ENCODE data around the gene FKRP. TPM values are rescaled to one million over a fixed set of nuclear protein-coding genes. Genes with fewer than 3 reads are reported as not detected.

FKRP gene
- total RNA-seq, 1 donor from 2014 or later: 13.9 TPM

DNA sequence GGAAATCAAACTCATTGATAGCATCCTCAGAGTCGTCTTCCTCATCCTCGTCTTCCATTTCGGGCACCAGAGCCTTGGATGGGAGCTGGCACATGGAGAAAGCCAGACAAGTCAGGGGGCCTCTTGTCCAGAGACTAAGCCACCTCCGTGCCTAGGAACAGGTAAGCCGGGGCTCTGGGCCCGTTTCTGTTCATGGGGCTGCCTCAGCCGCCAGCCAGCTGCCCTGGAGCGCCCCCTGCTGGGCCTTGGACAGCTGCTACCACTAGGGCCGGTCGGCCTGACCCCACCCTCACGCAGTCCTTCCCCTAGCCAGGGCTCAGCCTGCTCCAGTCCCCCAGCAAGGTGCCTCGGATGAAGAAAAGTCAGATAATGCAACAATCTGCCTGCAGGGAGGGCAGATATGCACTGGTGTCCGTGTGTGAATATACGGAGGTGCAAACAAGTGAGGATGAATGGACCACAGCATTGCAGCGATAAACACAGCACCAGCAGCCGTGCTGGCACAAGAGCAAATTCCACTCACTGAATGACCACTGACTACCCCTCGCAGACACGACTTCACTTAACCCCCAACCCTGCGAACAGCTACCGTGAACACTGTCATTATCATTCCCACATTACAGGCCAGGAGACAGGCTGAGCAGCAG is 17.0 kb upstream of the FKRP start:
- peak; percentile 88 for DNase-seq
- intact Hi-C loops (cut with DNase I): no loop called here
- peak; percentile 73 for ATAC-seq (ENCODE audit: poor library complexity)

GRCh38 chr19:46729696-46730095 is 16.2 kb upstream of the FKRP start:
- intact Hi-C loops (cut with DNase I): loop anchor here (10.0 kb wide), 1 partner anchor 125 kb away; the partner anchor contains the start of gene CALM3
- DNase-seq (no peak), ATAC-seq (ENCODE audit: poor library complexity) (no peak)

GRCh38 chr19:46730187-46730586 is 15.7 kb upstream of the FKRP start:
- ATAC-seq (ENCODE audit: poor library complexity): no peak
- DNase-seq: no peak
- intact Hi-C loops (cut with DNase I): loop anchor here (10.0 kb wide), 1 partner anchor 125 kb away; the partner anchor contains the start of gene CALM3

DNA sequence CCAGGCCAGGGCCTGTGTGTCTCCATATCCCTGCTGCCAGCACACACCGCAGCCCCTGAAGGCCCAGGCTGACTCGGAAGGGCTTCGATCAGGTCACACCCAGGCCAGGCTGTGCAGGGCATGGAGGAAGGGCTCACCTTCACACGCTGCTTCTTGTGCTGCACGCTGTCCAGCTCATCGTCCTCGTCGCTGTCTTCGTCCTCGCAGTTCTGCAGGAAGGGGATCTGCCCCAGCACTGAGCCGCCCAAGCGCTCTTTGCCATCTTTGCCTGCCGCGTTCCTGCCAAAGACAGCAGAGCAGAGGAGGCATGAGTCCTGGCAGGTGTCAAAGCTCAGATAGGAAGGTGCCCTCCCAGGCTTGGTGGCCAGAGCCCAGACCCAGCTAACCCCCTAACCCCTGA is 15.3 kb upstream of the FKRP start:
- DNase-seq: no peak
- intact Hi-C loops (cut with DNase I): loop anchor here (10.0 kb wide), 1 partner anchor 126 kb away; the partner anchor contains the start of gene CALM3
- ATAC-seq (ENCODE audit: poor library complexity): no peak

- ATAC-seq (ENCODE audit: poor library complexity) (peak; percentile 30), DNase-seq (peak; percentile 71)
- intact Hi-C loops (cut with DNase I): loop anchor here (10.0 kb wide), 1 partner anchor 126 kb away; the partner anchor contains the start of gene CALM3
These were observed 14.8 kb upstream of the FKRP start for GRCh38 chr19:46731007-46731501.

DNA sequence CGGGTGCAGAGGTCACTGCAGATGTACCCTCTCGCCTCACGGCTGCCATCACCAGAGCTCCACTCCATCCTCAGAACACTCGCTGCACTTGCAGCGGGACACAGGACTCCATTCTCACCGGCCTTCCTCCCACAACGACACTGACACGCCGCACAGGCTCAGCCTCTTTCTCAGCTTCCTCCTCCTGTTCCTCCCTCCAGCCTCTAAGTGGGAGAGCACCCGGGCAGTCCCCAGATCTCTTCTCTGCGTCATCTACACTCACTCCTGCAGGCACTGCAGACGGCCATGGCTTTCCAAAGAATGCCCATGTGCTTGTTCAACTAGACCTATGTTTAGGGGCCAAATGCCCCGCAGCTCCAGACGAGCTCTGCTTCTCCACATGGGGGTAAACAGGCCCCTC is 14.3 kb upstream of the FKRP start:
- intact Hi-C loops (cut with DNase I): loop anchor here (10.0 kb wide), 1 partner anchor 127 kb away; the partner anchor contains the start of gene CALM3
- peak; percentile 7 for ATAC-seq (ENCODE audit: poor library complexity)
- peak; percentile 31 for DNase-seq

DNA sequence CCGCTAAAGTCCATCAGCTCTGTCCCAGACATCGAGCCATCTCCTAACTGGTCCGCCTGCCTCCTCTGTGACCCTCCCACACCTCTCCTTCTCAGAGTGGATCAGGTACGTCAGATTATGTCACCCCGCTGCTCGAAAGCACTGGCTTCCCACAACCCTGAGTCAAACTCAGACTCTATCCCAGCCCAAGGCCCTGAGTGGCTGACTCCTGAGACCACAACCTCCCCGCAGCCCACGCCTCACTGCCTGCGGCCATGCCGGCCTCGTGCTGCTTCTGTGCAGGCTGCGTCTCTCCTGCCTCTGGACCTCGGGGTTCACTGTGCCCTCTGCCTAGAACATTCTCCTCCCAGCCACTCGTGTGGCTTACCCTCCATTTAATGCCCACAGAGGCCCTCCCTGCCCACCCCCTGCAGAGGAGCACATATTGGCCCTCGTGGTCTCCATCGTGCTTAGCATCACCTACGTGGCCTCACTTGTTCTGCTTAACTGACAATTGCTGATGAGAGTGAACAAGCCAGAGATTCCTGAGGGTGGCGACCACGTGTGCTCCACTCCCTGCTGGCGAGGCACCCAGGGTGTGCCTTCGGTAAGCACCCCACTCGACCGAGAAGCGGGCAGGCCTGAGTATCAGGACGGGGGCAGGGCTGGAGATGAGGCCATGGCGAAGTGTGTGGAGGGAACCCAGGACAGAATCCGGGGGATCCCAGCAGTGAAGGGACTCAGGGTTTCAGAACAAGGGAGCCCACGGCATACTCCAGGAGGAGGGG is 13.5 kb upstream of the FKRP start:
- DNase-seq (peak; percentile 29), ATAC-seq (ENCODE audit: poor library complexity) (no peak)
- intact Hi-C loops (cut with DNase I): loop anchor here (10.0 kb wide), 1 partner anchor 128 kb away; the partner anchor contains the start of gene CALM3

GRCh38 chr19:46732966-46733689 is 12.7 kb upstream of the FKRP start:
- peak; percentile 47 for ATAC-seq (ENCODE audit: poor library complexity)
- intact Hi-C loops (cut with DNase I): loop anchor here (10.0 kb wide), 1 partner anchor 128 kb away; the partner anchor contains the start of gene CALM3
- DNase-seq: peak; percentile 76

GRCh38 chr19:46733690-46734292 is 12.1 kb upstream of the FKRP start:
- DNase-seq (peak; percentile 43), ATAC-seq (ENCODE audit: poor library complexity) (no peak)

DNA sequence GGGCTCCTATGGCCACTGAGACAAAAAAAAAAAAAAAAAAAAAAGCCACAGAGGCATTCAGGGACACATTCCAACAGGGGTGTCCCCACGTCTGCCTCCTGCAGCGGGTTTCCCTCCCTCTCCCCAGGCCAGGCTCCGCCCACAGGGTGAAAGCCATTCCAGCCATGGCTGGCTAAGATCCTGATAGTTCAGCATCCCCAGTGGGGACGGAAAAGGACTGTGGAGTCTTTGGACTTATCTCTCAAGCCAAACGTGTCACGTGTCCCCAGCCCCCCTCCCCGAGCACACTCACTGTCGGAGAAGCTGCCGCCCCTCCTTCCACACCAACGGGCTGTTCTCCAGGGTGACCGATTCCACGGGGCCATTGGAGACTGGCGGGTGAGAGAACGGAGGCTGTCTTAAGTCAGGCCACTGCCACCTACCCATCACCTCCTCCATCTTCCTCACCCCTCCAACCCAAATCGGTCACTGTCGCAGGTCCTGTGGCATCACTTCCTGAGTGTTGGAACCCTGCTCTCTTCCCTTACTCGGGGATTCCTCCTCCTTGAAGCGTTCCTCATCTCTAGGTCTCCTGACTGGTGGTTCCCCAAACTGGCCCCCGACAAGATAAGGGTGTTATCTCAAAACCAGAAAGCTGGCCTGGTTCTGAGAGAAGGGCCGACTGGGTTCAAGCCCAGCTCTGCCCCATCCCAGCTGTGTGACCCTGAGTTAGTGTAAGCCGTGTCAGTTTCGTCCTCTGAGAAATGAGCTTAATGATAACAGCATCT is 9.1 kb upstream of the FKRP start:
- DNase-seq: peak; percentile 75
- intact Hi-C loops (cut with DNase I): loop anchor here (10.0 kb wide), 1 partner anchor 132 kb away; the partner anchor contains the start of gene CALM3
- ATAC-seq (ENCODE audit: poor library complexity): peak; percentile 16

More at GRCh38 chr19:46733690-46734292, 12.1 kb upstream of the FKRP start:
- intact Hi-C loops (cut with DNase I): loop anchor here (10.0 kb wide), 1 partner anchor 129 kb away; the partner anchor contains the start of gene CALM3

GRCh38 chr19:46737298-46737654 is 8.6 kb upstream of the FKRP start:
- intact Hi-C loops (cut with DNase I): loop anchor here (10.0 kb wide), 1 partner anchor 132 kb away; the partner anchor contains the start of gene CALM3
- DNase-seq (no peak), ATAC-seq (ENCODE audit: poor library complexity) (no peak)

DNA sequence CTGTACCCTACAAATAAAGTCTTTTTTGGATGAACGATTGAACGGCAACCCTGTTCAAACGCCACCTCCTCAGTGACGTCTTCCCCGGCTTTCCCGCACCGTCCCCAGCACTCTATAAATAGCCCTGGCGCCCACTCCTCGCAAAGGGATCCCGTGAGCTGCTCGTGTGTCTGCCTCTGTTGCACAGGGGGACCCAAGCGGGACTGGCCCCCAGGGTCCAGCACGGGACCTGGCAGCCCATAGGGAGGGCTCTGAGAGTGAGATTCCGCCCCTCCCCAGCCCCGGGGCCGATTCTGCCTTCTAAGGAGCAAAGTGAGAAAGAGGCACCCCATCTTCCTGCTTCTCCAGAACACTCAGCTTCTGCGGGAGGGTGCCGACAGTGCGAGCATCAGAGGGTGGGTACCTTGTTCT is 8.1 kb upstream of the FKRP start:
- intact Hi-C loops (cut with DNase I): loop anchor here (10.0 kb wide), 1 partner anchor 133 kb away; the partner anchor contains the start of gene CALM3
- ATAC-seq (ENCODE audit: poor library complexity) (no peak), DNase-seq (no peak)

DNA sequence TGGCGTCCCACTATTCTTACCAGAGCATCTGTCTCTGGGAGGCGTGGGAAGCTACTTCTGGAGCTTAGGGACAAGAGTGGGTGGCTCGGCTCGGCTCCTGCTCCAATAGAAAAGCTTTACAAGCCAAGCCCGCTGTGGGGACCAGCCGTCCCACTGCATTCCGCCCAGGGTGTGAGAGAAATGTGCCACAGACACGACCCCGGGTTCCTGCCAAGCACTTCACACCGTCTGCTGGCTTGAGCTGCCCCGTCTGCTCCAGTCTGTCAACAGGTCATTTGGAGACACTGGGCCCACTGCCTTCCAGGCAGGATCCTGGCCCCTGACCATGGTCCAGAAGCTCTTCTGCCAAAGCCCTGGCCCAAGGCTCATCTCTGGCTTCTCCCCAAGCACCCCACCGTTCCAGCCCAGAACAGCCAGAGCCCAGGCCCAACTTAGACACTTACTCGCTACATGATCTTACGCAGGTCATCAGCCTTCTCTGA is 6.5 kb upstream of the FKRP start:
- DNase-seq (peak; percentile 91), ATAC-seq (ENCODE audit: poor library complexity) (peak; percentile 91)
- intact Hi-C loops (cut with DNase I): loop anchor here (10.0 kb wide), 1 partner anchor 135 kb away; the partner anchor contains the start of gene CALM3

DNA sequence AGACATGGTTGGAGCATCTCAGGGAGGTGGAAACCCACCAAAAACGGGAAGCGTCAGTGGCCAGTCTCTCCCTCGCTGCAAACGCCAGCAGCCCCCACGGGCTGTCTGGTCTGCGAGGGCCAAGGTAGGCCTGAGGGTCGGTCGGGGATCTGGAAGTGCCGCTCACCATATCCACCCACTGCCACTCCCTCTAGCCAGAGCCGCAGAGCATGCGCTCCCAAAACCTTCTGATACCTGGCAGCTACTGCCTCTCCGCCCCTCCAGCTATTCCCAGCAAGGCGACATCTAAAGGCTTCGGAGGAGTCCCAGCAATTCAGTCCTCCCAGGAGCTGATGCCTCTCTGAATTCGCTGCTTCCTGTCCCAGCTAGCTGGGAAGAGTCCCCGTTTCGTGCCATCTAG is 4.4 kb upstream of the FKRP start:
- ATAC-seq (ENCODE audit: poor library complexity) (no peak), DNase-seq (no peak)
- intact Hi-C loops (cut with DNase I): no loop called here

DNA sequence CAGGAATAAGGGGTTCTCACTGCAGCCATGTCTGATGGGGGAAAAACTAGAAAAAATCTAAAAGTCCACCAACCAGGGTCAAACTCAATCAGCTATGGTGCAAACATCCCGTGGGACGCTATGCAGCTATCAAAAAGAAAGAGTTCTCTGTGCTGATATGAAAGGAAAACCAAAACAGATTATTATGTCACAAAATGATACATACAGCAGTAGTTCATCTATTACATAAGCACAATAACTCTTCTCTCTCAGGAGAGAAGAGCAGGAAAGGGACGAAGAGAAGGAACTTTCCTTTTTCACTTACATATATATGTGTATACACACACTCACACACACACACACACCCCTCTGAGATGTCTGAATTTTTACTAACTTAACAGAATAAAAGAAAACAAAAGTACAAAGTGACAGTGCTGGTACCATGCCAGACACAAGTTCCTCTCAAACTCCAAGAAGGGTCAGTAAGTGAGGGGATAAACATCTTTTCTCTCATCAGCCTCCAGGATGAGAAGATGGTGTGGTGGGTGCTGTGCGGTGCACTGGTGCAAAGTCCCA is 2.9 kb upstream of the FKRP start:
- intact Hi-C loops (cut with DNase I): no loop called here
- ATAC-seq (ENCODE audit: poor library complexity) (no peak), DNase-seq (no peak)

GRCh38 chr19:46744005-46744691 is 1.7 kb upstream of the FKRP start:
- intact Hi-C loops (cut with DNase I): no loop called here
- no peak for ATAC-seq (ENCODE audit: poor library complexity)

More at GRCh38 chr19:46744005-46744691, 1.7 kb upstream of the FKRP start:
- DNase-seq: no peak

Data from Right ventricle myocardium superior (tissue), 1 donor.